Hypothalamus (tissue), 51 donors: ENCODE data around the gene ANKRD18B.
A peak's percentile ranks its signal among the peaks of the same experiment; 100 is the strongest.
"Not testable (repeated sequence)": the region's sequence is repeated elsewhere in the genome, so short reads cannot be mapped to it uniquely, and the experiment has no call there.

Experiments
- DNase-seq, 51 donors: peaks; one replicate each; lab custom pipeline; 2025; lab: John Stamatoyannopoulos, UW

The ANKRD18B gene

DNA sequence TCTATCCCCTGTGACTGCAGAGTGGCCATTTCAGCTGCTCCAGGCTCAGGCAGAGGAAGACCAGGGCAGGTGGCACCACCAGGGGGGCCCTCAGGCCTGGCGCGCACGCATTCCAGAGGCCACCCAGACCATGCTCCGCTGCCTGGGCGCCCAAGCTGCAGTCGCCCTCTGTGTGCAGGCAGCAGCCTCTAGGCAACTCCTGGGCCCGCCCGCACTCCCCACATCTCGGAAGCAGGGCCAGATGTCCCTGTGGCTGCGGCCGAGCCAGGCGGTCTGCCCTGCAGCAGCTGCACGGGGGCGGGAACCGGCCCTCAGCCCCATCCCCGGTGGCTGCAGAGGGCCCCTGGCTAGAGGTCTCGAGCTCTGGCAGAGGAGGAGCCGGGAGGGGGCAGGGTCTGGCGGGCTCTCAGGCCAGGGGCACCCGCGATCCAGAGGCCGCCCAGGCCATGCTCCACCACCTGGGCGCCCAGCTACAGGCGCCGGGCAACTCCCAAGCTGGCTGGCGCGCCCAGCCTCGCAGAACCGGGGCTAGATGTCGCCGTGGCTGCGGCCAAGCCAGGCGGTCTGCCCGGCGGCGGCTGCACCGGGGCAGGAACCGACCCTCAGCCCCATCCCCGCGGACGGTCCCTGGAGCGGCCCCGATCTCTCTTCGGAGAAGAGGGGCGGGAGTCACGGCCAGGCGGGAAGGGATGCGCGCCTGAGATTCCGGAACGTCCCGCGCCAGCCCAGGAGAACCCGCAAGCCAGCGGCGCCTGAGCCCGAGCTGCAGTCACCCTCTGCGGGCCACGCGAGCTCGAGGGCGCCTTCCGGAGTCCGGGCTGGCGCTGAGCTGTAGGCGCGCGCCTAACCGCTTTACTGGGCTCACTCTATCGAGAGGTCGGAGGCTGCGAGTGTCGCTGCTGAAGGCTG lies at the start of gene ANKRD18B:
TSS of gene ANKRD18B (plus strand) at position 855 of the 909 bp plus-strand sequence. CDS start 239 bp downstream, outside the sequence.
- DNase-seq: peak in 11 of 51 donors; percentile 5 to 49 (median 15)

DNA sequence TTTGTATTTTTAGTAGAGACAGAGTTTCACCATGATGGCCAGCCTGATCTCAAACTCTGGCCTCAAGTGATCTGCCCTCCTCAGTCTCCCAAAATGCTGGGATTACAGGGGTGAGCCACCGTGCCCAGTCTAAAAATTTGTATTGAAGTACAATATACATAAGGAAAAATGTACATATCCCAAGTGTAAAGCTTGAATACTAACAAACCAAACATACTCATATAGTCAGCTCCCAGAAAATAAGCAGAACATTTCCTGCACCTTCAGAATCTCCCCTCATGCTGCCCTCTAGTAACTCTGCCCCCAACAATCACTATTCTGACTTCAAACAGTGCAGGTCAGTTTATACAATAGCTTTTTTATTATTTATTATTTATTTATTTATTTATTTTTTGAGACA lies 48.7 kb upstream of the ANKRD18B start:
- DNase-seq: no peak

GRCh38 chr9:33476503-33476902 lies 47.5 kb upstream of the ANKRD18B start:
- no peak for DNase-seq

DNA sequence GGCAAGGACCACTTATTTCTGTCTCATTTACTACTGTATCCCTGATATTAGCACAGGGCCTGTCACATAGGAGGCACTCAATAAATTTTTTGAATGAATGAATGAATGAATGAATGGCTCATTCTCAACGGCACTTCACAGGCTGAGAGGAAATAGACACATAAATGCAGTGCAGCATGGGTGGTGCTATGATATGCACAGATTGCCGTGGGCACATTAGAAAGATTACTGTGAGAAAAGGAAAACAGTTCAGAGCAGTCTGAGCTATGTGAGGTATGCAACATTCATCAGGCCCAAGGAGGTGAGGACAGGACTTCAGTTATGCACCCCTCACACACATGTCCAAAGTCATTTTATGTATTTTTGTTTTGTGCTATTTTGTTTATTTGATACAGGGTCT lies 43.9 kb upstream of the ANKRD18B start:
- no peak for DNase-seq

GRCh38 chr9:33480976-33481375 lies 43.1 kb upstream of the ANKRD18B start:
- DNase-seq: no peak

GRCh38 chr9:33485312-33485711 lies 38.7 kb upstream of the ANKRD18B start:
- DNase-seq: not testable (repeated sequence)

GRCh38 chr9:33489066-33489465 lies 35.0 kb upstream of the ANKRD18B start:
- no peak for DNase-seq

GRCh38 chr9:33493819-33494218 lies 30.2 kb upstream of the ANKRD18B start:
- not testable (repeated sequence) for DNase-seq

DNA sequence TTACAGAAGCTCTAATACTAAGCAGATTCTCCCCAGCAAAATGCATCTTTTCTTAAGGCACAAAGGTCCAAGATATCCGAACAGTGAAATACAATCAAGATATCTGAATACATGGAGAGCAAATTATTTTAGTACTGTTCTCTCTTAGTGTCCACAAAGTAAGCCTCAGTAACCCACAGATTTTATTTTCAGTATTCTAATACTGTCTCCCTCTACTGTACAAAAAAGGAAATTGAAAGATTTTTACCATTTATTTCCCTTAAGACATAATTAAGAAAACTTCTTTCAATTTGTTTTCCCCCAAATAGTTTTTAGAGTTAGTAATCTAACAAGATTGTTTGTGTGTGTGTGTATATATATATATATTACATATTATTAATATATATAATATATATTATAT lies 25.7 kb upstream of the ANKRD18B start:
- DNase-seq: no peak

- DNase-seq: no peak
These were observed 17.3 kb upstream of the ANKRD18B start for GRCh38 chr9:33506626-33507370.

GRCh38 chr9:33510262-33511183 lies 13.5 kb upstream of the ANKRD18B start:
- DNase-seq: peak in 44 of 51 donors; percentile 20 to 89 (median 54)

DNA sequence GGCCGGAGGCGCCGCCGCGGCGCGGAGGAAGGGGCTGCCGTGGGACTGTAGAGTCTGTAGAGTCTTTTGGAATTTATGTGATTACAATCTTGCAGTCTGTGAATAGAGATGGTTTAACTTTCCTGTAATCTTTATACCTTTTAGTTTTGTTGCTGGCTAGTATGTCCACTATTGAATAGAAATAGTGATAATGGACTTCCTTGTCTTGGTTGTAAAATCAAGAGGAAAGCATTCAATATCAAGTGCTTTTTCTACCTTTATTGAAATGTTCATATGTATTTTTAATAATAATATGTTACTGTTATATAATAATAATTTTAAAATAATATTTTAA lies 12.9 kb upstream of the ANKRD18B start:
- DNase-seq: not testable (repeated sequence)

- DNase-seq: not testable (repeated sequence)
These were observed 11.5 kb upstream of the ANKRD18B start for GRCh38 chr9:33512535-33512934.

- DNase-seq: not testable (repeated sequence)
These were observed 8.6 kb upstream of the ANKRD18B start for GRCh38 chr9:33515342-33515995.

DNA sequence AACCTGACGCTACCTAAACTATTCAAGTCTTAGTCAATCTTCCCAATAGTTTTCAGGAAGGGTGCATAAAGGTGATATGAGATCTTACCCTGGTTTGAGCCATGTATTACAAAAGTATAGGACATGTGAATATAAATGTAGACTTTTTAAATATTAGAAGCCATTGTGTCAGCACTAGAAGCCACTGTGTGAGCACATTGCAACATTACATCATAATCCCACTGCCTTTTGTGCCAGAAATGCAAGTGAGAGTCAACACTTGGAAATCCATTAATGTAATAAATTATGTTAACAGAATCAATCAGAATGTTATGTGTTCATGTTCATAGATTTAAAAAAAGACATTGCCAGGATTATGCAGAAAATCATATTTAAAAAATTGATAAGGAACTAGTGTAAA lies 7.7 kb upstream of the ANKRD18B start:
- DNase-seq: not testable (repeated sequence)

- peak in 1 of 51 donors; percentile 16 for DNase-seq
These were observed 6.7 kb upstream of the ANKRD18B start for GRCh38 chr9:33517373-33517772.

GRCh38 chr9:33517934-33518577 lies 6.0 kb upstream of the ANKRD18B start:
- DNase-seq: not testable (repeated sequence)

DNA sequence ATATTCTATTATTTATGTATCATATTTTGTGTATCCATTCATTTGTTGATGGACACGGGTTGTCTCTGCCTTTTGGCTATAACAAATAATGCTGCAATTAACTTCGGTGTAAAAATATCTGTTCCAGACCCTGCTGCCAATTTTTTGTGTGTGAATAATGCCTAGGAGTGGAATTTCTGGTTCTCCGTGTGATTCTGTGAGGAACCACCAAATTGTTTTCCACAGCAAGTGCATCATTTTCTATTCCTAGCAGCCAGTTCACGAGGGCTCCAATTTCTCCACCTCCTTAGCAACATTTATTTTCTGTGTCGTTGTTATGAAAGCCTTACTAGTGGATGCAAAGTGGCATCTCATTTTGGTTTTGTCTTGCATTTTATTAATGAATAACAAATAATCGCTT lies 2.2 kb upstream of the ANKRD18B start:
- not testable (repeated sequence) for DNase-seq

DNA sequence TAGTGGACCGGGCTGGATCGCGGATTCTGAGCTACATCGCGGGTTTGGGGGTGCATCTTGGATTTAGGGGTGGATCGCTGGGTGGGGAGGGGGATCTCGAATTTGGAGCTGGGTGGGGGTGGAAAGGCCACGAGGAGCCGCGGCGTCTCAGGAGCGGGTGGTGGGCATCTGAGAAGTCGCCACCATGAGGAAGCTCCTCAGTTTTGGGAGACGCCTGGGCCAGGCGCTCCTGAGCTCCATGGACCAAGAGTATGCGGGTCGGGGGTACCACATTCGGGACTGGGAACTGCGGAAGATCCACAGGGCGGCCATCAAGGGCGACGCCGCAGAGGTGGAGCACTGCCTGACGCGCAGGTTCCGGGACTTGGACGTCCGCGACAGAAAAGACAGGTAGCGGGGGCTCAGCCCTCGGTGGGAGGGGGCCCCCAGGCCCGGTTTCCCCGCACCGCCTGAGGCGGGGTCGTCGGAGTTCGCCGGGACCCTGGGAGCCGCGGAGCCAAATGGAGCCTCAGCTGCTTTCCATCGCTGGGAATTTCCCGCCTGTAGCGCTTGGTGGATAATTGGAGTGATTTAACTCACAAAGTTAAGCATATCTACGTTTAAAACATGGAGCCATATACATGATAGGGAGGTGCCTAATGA lies 376 bp downstream of the ANKRD18B start:
- peak in 1 of 51 donors; percentile 12 for DNase-seq
